Measurements from ENCODE around the gene HBG2. TPM values are rescaled to one million over a fixed set of nuclear protein-coding genes. Genes with fewer than 3 reads are reported as not detected.

Gene HBG2
- total and polyA plus RNA-seq, 2 of the 4 experiments (the other 2 are of a cell fraction), result 0.54 TPM; not detected in 1

GRCh38 chr11:5274395-5274794 lies 19.8 kb upstream of the HBG2 start:
- no peak overlapping the region for H3K4me2 ChIP-seq (ENCODE audit: low read depth, low read length)
- no peaks in the 10 kb centered on the region for H3K27me3 ChIP-seq (ENCODE audit: control insufficient read depth, insufficient read depth, low read length)
- no peaks in the 10 kb centered on the region for H3K79me1 ChIP-seq (ENCODE audit: low read depth in 1 of 2, low read length in 2 of 2)
- H3K4me3 ChIP-seq (ENCODE audit: insufficient read depth, low read depth, low read length), result no peak overlapping the region
- peak overlapping the region; percentile 81; the same call in 1 of the 2 replicates for H3K23ac ChIP-seq (ENCODE audit: low read depth, low read length)
- H2BK20ac ChIP-seq (ENCODE audit: low read depth, low read length), result peak overlapping the region; percentile 95
- no peak for TF ChIP-seq RFX5 (IDR thresholded peaks at IDR 0.05; ENCODE audit: low read depth, low read length)
- no peak for TF ChIP-seq SMC3 (IDR thresholded peaks at IDR 0.05; ENCODE audit: low read depth, low read length)
- TF ChIP-seq ELK1 (IDR thresholded peaks at IDR 0.05; ENCODE audit: borderline replicate concordance, low read depth, low read length), result no peak
- no peak for TF ChIP-seq FOS (IDR thresholded peaks at IDR 0.05; ENCODE audit: low read depth, low read length)
- TF ChIP-seq MAFK (IDR thresholded peaks at IDR 0.05; ENCODE audit: low read depth, low read length), result no peak
- TF ChIP-seq MAZ (IDR thresholded peaks at IDR 0.05; ENCODE audit: borderline replicate concordance, low read depth, low read length), result no peak
- H3K14ac ChIP-seq (replicated peaks; ENCODE audit: low read depth, low read length), result peak overlapping the region; percentile 93
- peak overlapping the region; percentile 93; the same call in 2 of the 3 replicates for H2BK15ac ChIP-seq (ENCODE audit: low read depth, low read length)
- peak overlapping the region; percentile 6; the same call in 1 of the 2 replicates for H4K5ac ChIP-seq (ENCODE audit: low read depth, low read length)
- peaks cover 3% of the 10 kb centered on the region for H3K9me1 ChIP-seq (ENCODE audit: insufficient read depth, low read length)
- in situ Hi-C loops (cut with MboI; ENCODE audit: low sequenced_read_pairs) (no loop called here), dilution Hi-C loops (cut with HindIII; ENCODE audit: low sequenced_read_pairs, unreplicated experiment) (no loop called here), intact Hi-C loops (cut with micrococcal nuclease) (no loop called here)
- H2AK9ac ChIP-seq (replicated peaks; ENCODE audit: low read depth, low read length, poor library complexity), result peak overlapping the region; percentile 4
- ATAC-seq (ENCODE audit: low read depth) (no peak), DNase-seq (no peak)
- 100% methylated on average over 3 of the region's 5 CpGs; no CpG with 5 or more reads in 1 of the 2 experiments for WGBS, 2 experiments (ENCODE audit: extremely low coverage in 2 of 2, insufficient read length in 1 of 2)
- H2BK120ac ChIP-seq (ENCODE audit: low read depth, low read length), result peak overlapping the region; percentile 97
- peak overlapping the region; percentile 94 for H4K91ac ChIP-seq (ENCODE audit: insufficient read depth, low read depth, low read length)
- no TSS peak for BruUV-seq (replicated peaks)
- no peak overlapping the region for H2BK5ac ChIP-seq (ENCODE audit: low read depth, low read length, poor library complexity, severe bottlenecking)
- H3K36me3 ChIP-seq (ENCODE audit: control insufficient read depth, insufficient read depth, low read length), result no peaks in the 10 kb centered on the region
- peak overlapping the region; percentile 88 for H2AK5ac ChIP-seq (ENCODE audit: low read depth, low read length)
- peak overlapping the region; percentile 83; a peak in 3 of 4 replicates for H4K8ac ChIP-seq (ENCODE audit: low read depth in 2 of 2, low read length in 2 of 2)
- peak overlapping the region; percentile 68 for H2AFZ ChIP-seq (replicated peaks; ENCODE audit: low read length, poor library complexity)
- H3K18ac ChIP-seq (ENCODE audit: low read depth, low read length), result peak overlapping the region; percentile 24; the same call in 1 of the 2 replicates
- H3K9me3 ChIP-seq (ENCODE audit: control insufficient read depth, insufficient read depth, low read length), result no peaks in the 10 kb centered on the region
- H4K20me1 ChIP-seq (ENCODE audit: insufficient read depth, low read length), result no peaks in the 10 kb centered on the region
- H3K56ac ChIP-seq (ENCODE audit: extremely low read depth, insufficient read depth, low read length), result peak overlapping the region; percentile 66; the same call in 1 of the 2 replicates
- H3K27ac ChIP-seq (ENCODE audit: insufficient read depth, low read length), result no peak overlapping the region
- ChIA-PET POLR2A (ENCODE audit: unreplicated experiment) (no interaction called here), CTCF (no interaction called here)
- peak overlapping the region; percentile 98 for H3K4ac ChIP-seq (ENCODE audit: low read depth, low read length)
- H3K4me1 ChIP-seq (ENCODE audit: control insufficient read depth, insufficient read depth, low read length), result peaks cover 3% of the 10 kb centered on the region
- no peak overlapping the region for H3K9ac ChIP-seq (ENCODE audit: low read depth, low read length)

All from IMR-90 (cell line).